GM21717 (cell line): ENCODE data around the gene KRTAP5-3.
"Not testable (repeated sequence)": the region's sequence is repeated elsewhere in the genome, so short reads cannot be mapped to it uniquely, and the experiment has no call there.

Experiments
- ATAC-seq: cut with Tn5 transposase; IDR thresholded peaks from one replicate; pipeline ENCODE4 v1.9.1; 2021; ENCODE audit warnings: mild to moderate bottlenecking, moderate library complexity; ENCODE audit not compliant: unreplicated experiment

Gene KRTAP5-3

GRCh38 chr11:1608363-1608762 is at the start of gene KRTAP5-3:
KRTAP5-3 (minus strand) TSS chr11:1608463; CDS start chr11:1608385, 78 bp downstream.
- ATAC-seq = no peak

- no peak for ATAC-seq
Observed at GRCh38 chr11:1656670-1657069, 48.4 kb upstream of the KRTAP5-3 start.

GRCh38 chr11:1656061-1656441 is 47.8 kb upstream of the KRTAP5-3 start:
- ATAC-seq = no peak

GRCh38 chr11:1655168-1656060 is 47.2 kb upstream of the KRTAP5-3 start:
- no peak for ATAC-seq

- no peak for ATAC-seq
Observed at GRCh38 chr11:1654388-1655167, 46.3 kb upstream of the KRTAP5-3 start.

GRCh38 chr11:1653541-1654387 is 45.5 kb upstream of the KRTAP5-3 start:
- no peak for ATAC-seq

GRCh38 chr11:1652771-1653540 is 44.7 kb upstream of the KRTAP5-3 start:
- no peak for ATAC-seq

- no peak for ATAC-seq
Observed at GRCh38 chr11:1652442-1652770, 44.1 kb upstream of the KRTAP5-3 start.

- no peak for ATAC-seq
Observed at GRCh38 chr11:1652026-1652425, 43.8 kb upstream of the KRTAP5-3 start.

- ATAC-seq = no peak
Observed at GRCh38 chr11:1651411-1651980, 43.2 kb upstream of the KRTAP5-3 start.

GRCh38 chr11:1650918-1651262 is 42.6 kb upstream of the KRTAP5-3 start:
- no peak for ATAC-seq

GRCh38 chr11:1650034-1650917 is 42.0 kb upstream of the KRTAP5-3 start:
- ATAC-seq = no peak

- no peak for ATAC-seq
Observed at GRCh38 chr11:1648653-1649420, 40.6 kb upstream of the KRTAP5-3 start.

GRCh38 chr11:1647901-1648652 is 39.8 kb upstream of the KRTAP5-3 start:
- ATAC-seq = no peak

GRCh38 chr11:1646540-1646939 is 38.3 kb upstream of the KRTAP5-3 start:
- ATAC-seq = not testable (repeated sequence)

- ATAC-seq = no peak
Observed at GRCh38 chr11:1645357-1645821, 37.1 kb upstream of the KRTAP5-3 start.

GRCh38 chr11:1644601-1645356 is 36.5 kb upstream of the KRTAP5-3 start:
- ATAC-seq = no peak
